ENCODE measurements around the gene SNX25.

DNA sequence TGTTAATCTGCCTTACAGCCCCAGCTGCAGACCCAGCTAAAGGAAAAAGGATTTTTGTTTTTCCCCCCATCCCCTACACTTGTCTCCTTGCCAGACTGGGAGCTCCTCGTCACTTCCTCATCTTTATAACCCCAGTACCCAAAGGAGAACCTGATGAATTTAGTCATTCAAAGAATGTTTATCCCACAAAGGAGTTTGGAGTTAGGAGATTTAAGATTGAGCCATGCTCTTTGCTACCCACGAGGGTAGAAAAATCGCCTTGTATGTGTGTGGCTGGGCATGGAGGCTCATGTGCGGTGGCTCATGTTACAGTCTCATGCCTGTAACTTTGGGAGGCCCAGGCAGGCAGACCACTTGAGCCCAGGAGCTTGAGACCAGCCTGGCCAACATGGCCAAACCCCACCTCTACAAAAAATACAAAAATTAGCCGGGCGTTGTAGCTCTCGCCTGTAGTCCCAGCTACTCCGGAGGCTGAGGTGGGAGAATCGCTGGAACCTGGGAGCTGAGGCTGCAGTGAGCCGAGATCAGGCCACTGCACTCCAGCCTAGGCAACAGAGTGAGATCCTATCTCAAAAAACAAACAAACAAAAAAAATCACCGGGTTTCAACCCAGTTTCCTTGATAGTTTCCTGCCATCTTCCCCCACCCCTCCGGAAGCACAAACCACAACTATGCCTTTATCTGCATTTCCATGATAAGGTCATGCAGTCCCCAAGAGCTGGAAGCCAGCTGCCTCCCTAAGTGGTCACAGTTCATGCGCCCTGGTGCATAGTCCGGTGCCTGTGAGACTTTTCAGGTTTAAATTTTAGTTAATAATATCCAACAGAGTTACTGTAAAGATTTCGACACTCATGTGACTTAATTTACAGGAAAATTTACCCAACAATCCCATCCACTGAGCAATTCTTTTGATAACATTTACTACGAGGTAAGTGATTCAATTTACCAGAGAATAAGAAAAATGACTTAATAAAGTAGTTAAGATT lies 7.1 kb upstream of the SNX25 start:
- TF ChIP-seq, protein P1, sequence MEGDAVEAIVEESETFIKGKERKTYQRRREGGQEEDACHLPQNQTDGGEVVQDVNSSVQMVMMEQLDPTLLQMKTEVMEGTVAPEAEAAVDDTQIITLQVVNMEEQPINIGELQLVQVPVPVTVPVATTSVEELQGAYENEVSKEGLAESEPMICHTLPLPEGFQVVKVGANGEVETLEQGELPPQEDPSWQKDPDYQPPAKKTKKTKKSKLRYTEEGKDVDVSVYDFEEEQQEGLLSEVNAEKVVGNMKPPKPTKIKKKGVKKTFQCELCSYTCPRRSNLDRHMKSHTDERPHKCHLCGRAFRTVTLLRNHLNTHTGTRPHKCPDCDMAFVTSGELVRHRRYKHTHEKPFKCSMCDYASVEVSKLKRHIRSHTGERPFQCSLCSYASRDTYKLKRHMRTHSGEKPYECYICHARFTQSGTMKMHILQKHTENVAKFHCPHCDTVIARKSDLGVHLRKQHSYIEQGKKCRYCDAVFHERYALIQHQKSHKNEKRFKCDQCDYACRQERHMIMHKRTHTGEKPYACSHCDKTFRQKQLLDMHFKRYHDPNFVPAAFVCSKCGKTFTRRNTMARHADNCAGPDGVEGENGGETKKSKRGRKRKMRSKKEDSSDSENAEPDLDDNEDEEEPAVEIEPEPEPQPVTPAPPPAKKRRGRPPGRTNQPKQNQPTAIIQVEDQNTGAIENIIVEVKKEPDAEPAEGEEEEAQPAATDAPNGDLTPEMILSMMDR (IDR thresholded peaks at IDR 0.05): no peak
- TF ChIP-seq POLR2A (IDR thresholded peaks at IDR 0.05; ENCODE audit: low read depth): no peak
- no peak for TF ChIP-seq EP300 (IDR thresholded peaks at IDR 0.05)
- TF ChIP-seq POLR2AphosphoS5 (IDR thresholded peaks at IDR 0.05): no peak

All from esophagus muscularis mucosa (tissue), 4 donors.